GM12878 (cell line): ENCODE results near the gene ZNF57. TPM values are rescaled to one million over a fixed set of nuclear protein-coding genes. Genes with fewer than 3 reads are reported as not detected.
A peak's percentile ranks its signal among the peaks of the same experiment; 100 is the strongest.

Experiments
- ATAC-seq: fragments of 200-7000 bp; cut with Tn5 transposase; 3 replicates; pipeline ENCODE4 v1.9.1; 2020; ENCODE audit warnings: mild to moderate bottlenecking, moderate library complexity
- BruUV-seq: library from RNA; stranded (reverse); fragments of 400-500 nt; replicated peaks from 2 replicates; lab custom pipeline; 2021; lab: Mats Ljungman, UMichigan
- CTCF ChIA-PET: fragments of 300-600 bp; sonication (Branson Sonifier 250); formaldehyde crosslinking; extraction: SDS; loops from one replicate; lab custom pipeline; 2021; ENCODE audit warnings: inconsistent platforms; lab: Yijun Ruan, JAX
- POLR2A ChIA-PET: fragments of 350-600 bp; formaldehyde crosslinking; extraction: SDS; loops from one replicate; lab custom pipeline; 2021; ENCODE audit warnings: inconsistent platforms; lab: Charles Lee
- RAD21 ChIA-PET: fragments of 300-600 bp; sonication (Branson Sonifier 250); formaldehyde crosslinking; loops from one replicate; lab custom pipeline; 2023; ENCODE audit warnings: antibody characterized with exemption; ENCODE audit not compliant: unreplicated experiment; lab: Charles Lee
- SMC1A ChIA-PET: fragments of 300-600 bp; sonication (Branson Sonifier 250); formaldehyde crosslinking; loops from one replicate; lab custom pipeline; 2023; ENCODE audit not compliant: unreplicated experiment, uncharacterized antibody; lab: Charles Lee
- DNase-seq: peaks from one replicate; pipeline ENCODE4 v3.0.0-alpha.2; 2011; ENCODE audit warnings: low read depth, low spot score
- FAIRE-seq: peaks from 3 replicates; lab custom pipeline; 2011; peaks lifted over from hg19 to GRCh38; lab: Jason Lieb, UNC
- H2AFZ ChIP-seq: 2 replicates; pipeline ENCODE4 v1.6.0; 2011; ENCODE audit warnings: low read depth, low read length, control low read depth; ENCODE audit not compliant: control insufficient read depth
- H3K27ac ChIP-seq: 2 replicates; pipeline ENCODE4 v1.5.1; 2011; ENCODE audit warnings: control low read depth; ENCODE audit not compliant: control insufficient read depth, insufficient read depth
- H3K27me3 ChIP-seq, 2 experiments: replicated peaks in 1 of 2; 2 replicates each; pipeline versions ENCODE4 v1.6.0 to v1.6.1; 2011; ENCODE audit warnings: low read length in 1 of 2; ENCODE audit not compliant: control insufficient read depth in 2 of 2, insufficient read depth in 2 of 2
- H3K36me3 ChIP-seq, 2 experiments: 2 replicates each; pipeline ENCODE4 v1.5.1; 2011; ENCODE audit warnings: low read length in 1 of 2; ENCODE audit not compliant: control insufficient read depth in 2 of 2, insufficient read depth in 2 of 2
- H3K4me1 ChIP-seq: 2 replicates; pipeline ENCODE4 v1.6.1; 2011; ENCODE audit warnings: mild to moderate bottlenecking, low read length, moderate library complexity, mixed read lengths; ENCODE audit not compliant: control insufficient read depth, insufficient read depth
- H3K4me2 ChIP-seq: 2 replicates; pipeline ENCODE4 v1.6.0; 2011; ENCODE audit warnings: control low read depth; ENCODE audit not compliant: control insufficient read depth, insufficient read depth
- H3K4me3 ChIP-seq: fragments of 200-600 bp; sonication (generic); 2 replicates; pipeline ENCODE4 v1.5.1; 2016
- H3K79me2 ChIP-seq: 2 replicates; pipeline ENCODE4 v1.6.0; 2011; ENCODE audit warnings: low read length; ENCODE audit not compliant: control insufficient read depth, insufficient read depth
- H3K9ac ChIP-seq: 2 replicates; pipeline ENCODE4 v1.8.0; 2011; ENCODE audit warnings: low read length, control low read depth, mixed read lengths; ENCODE audit not compliant: control insufficient read depth, insufficient read depth
- H3K9me3 ChIP-seq: replicated peaks from 3 replicates; pipeline ENCODE4 v1.5.1; 2011; ENCODE audit warnings: mild to moderate bottlenecking, low read length; ENCODE audit not compliant: control insufficient read depth, insufficient read depth
- H4K20me1 ChIP-seq: 2 replicates; pipeline ENCODE4 v1.6.0; 2011; ENCODE audit not compliant: control insufficient read depth, insufficient read depth
- CBFB ChIP-seq: IDR thresholded peaks from 2 replicates; pipeline ENCODE4 v1.6.1; 2016; ENCODE audit warnings: antibody characterized with exemption, low read depth
- CHD2 ChIP-seq: IDR thresholded peaks from 2 replicates; pipeline ENCODE4 v1.6.1; 2011; ENCODE audit warnings: low read depth, low read length, improper control_type of control experiment, borderline replicate concordance
- CUX1 ChIP-seq: IDR thresholded peaks from 2 replicates; pipeline ENCODE4 v1.6.1; 2012; ENCODE audit warnings: improper control_type of control experiment, low read depth, low read length; ENCODE audit not compliant: insufficient replicate concordance
- ETV6 ChIP-seq, 2 experiments: fragments of 450-650 bp in 1 of 2; IDR thresholded peaks in 1 of 2; conservative IDR thresholded peaks in 1 of 2; 2 replicates each; pipeline ENCODE4 v1.6.1; 2014; ENCODE audit warnings: antibody characterized with exemption in 1 of 2, borderline replicate concordance in 1 of 2, low read depth in 1 of 2, mild to moderate bottlenecking in 1 of 2, moderate library complexity in 1 of 2
- KAT2A ChIP-seq: conservative IDR thresholded peaks from 2 replicates; pipeline ENCODE4 v1.6.1; 2011; ENCODE audit warnings: low read depth, low read length; ENCODE audit not compliant: control insufficient read depth
- POLR2A ChIP-seq: IDR thresholded peaks from 2 replicates; pipeline ENCODE4 v1.6.1; 2011; ENCODE audit warnings: low read depth, mild to moderate bottlenecking, low read length
- RUNX3 ChIP-seq: IDR thresholded peaks from 2 replicates; pipeline ENCODE4 v1.6.1; 2012; ENCODE audit warnings: low read length, inconsistent platforms
- SIN3A ChIP-seq: IDR thresholded peaks from 2 replicates; pipeline ENCODE4 v1.6.1; 2012; ENCODE audit warnings: low read depth, low read length, improper control_type of control experiment
- TCF3 ChIP-seq: IDR thresholded peaks from 2 replicates; pipeline ENCODE4 v1.6.1; 2012; ENCODE audit warnings: low read depth, mild to moderate bottlenecking, low read length, borderline replicate concordance; ENCODE audit not compliant: insufficient read depth
- ZNF622 ChIP-seq: fragments of 450-650 bp; IDR thresholded peaks from 2 replicates; pipeline ENCODE4 v1.6.1; 2017; ENCODE audit warnings: mild to moderate bottlenecking, inconsistent platforms
- WGBS: methylation state at CpG from one replicate; pipeline ENCODE4 v1.1.6; 2016; ENCODE audit warnings: low lambda C conversion rate; ENCODE audit not compliant: insufficient replicate concordance, insufficient coverage; ENCODE audit errors: missing lambda C conversion rate; 5-methylcytosine and 5-hydroxymethylcytosine counted together
- in situ Hi-C: fragments of 300-500 bp; cut with MboI; formaldehyde crosslinking; loops from 9 replicates; pipeline ENCODE4 v1.14.3; 2018; ENCODE audit warnings: mixed read lengths
- intact Hi-C: fragments of 100-400 bp; cut with micrococcal nuclease; formaldehyde crosslinking; loops from one replicate; pipeline ENCODE4 v1.14.2; 2022; ENCODE audit not compliant: unreplicated experiment
- polyA plus RNA-seq, 11 experiments: library from polyadenylated mRNA; depleted of rRNA in 4 of 11; unstranded in 6 of 11; stranded (reverse) in 5 of 11; fragments of >200 nt; fragmentation: Nextera tagmentation in 4 of 11; fragmentation: Illumina TruSeq in 1 of 11; extraction: Ambion mirVana in 4 of 11; extraction: Trizol in 1 of 11; gene quantifications; 1 replicate in 1 of 11; 2 replicates in 10 of 11; pipeline versions ENCODE4 v1.2.1 to v1.2.3, GENCODE V29; 2011 to 2016; ENCODE audit warnings: inconsistent platforms in 2 of 11, missing spikeins in 2 of 11, low read depth in 1 of 11
- total RNA-seq, 4 experiments: library from RNA; depleted of rRNA in 3 of 4; stranded (reverse); fragments of >200 nt in 3 of 4; fragmentation: Illumina TruSeq in 1 of 4; extraction: Trizol in 1 of 4; gene quantifications; 2 replicates each; pipeline versions ENCODE4 v1.2.1 to v1.2.3, GENCODE V29; 2013 to 2021
- TF ChIP-seq, protein P1 (sequence below): fragments of 450-650 bp; IDR thresholded peaks from 2 replicates; pipeline ENCODE4 v1.6.1; 2017; ENCODE audit warnings: mild to moderate bottlenecking
- TF ChIP-seq, protein P2 (sequence below): IDR thresholded peaks from 2 replicates; pipeline ENCODE4 v1.6.1; 2012; ENCODE audit warnings: low read depth, low read length, improper control_type of control experiment
- TF ChIP-seq, protein P3 (sequence below): fragments of 450-650 bp; IDR thresholded peaks from 2 replicates; pipeline ENCODE4 v1.6.1; 2017; ENCODE audit warnings: mild to moderate bottlenecking, low read depth, inconsistent platforms; ENCODE audit not compliant: poor library complexity, severe bottlenecking

The ZNF57 gene
- total and polyA plus RNA-seq, 10 of the 15 experiments (the other 5 are each of a cell fraction or from before 2014, with no cell fraction given) = 2.7 to 8.9 (median 5.8) TPM

DNA sequence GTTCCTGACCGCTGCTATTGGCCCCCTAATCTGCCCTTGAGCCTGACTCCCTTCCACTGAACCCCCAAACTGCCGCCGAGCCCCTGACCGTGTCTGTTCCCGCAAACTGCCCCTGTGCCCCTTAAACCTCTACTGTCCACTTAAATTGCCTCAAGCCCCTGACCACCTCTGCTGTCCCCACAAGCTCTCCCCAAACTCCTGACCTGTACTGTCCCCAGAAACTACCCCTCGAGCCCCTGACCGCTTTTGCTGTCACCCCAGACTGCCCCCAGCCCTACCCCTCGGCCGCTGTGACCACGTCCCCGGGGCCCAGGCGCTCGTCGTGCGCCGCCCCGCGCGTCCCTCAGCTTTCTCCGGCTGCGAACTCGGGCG, 43.7 kb downstream of the ZNF57 start:
- peak overlapping the region; percentile 9; the same call in 1 of the 2 replicates for H3K27ac ChIP-seq
- in situ Hi-C loops = no loop called here
- H3K4me3 ChIP-seq = peak overlapping the region; percentile 82
- no peak for ATAC-seq
- H3K4me1 ChIP-seq = peaks cover 5% of the 10 kb centered on the region
- ChIA-PET POLR2A (no interaction called here), SMC1A (no interaction called here), CTCF (no interaction called here), RAD21 (no interaction called here)
- H3K9ac ChIP-seq = peak overlapping the region; percentile 56
- H3K9me3 ChIP-seq = no peaks in the 10 kb centered on the region
- H4K20me1 ChIP-seq = no peaks in the 10 kb centered on the region
- H3K4me2 ChIP-seq = peak overlapping the region; percentile 93
- BruUV-seq = no TSS peak
- intact Hi-C loops = loop anchor here (10.0 kb wide), 1 partner anchor 60 kb away; no protein-coding TSS in a partner anchor
- WGBS = 6% methylated on average over 18 of the region's 23 CpGs
- DNase-seq = no peak
- peaks cover 7% of the 10 kb centered on the region for H3K79me2 ChIP-seq
- no peak for FAIRE-seq
- H2AFZ ChIP-seq = peak overlapping the region; percentile 67
- H3K27me3 ChIP-seq = no peaks in the 10 kb centered on the region
- H3K36me3 ChIP-seq = no peaks in the 10 kb centered on the region
- TF ChIP-seq ETV6 (conservative IDR thresholded peaks at IDR 0.05 in 1 of 2, IDR thresholded peaks at IDR 0.05 in 1 of 2; ENCODE audit: borderline replicate concordance in 1 of 2, low read depth in 1 of 2) (no peak), TCF3 (no peak), SIN3A (no peak), POLR2A (no peak), RUNX3 (no peak), CHD2 (no peak), KAT2A (no peak), CBFB (no peak), CUX1 (no peak), ZNF622 (no peak)
- TF ChIP-seq, protein P1, sequence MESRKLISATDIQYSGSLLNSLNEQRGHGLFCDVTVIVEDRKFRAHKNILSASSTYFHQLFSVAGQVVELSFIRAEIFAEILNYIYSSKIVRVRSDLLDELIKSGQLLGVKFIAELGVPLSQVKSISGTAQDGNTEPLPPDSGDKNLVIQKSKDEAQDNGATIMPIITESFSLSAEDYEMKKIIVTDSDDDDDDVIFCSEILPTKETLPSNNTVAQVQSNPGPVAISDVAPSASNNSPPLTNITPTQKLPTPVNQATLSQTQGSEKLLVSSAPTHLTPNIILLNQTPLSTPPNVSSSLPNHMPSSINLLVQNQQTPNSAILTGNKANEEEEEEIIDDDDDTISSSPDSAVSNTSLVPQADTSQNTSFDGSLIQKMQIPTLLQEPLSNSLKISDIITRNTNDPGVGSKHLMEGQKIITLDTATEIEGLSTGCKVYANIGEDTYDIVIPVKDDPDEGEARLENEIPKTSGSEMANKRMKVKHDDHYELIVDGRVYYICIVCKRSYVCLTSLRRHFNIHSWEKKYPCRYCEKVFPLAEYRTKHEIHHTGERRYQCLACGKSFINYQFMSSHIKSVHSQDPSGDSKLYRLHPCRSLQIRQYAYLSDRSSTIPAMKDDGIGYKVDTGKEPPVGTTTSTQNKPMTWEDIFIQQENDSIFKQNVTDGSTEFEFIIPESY = no peak
- TF ChIP-seq, protein P2, sequence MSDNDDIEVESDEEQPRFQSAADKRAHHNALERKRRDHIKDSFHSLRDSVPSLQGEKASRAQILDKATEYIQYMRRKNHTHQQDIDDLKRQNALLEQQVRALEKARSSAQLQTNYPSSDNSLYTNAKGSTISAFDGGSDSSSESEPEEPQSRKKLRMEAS = peak; percentile 34; the same call in 1 of the 2 replicates
- TF ChIP-seq, protein P3, sequence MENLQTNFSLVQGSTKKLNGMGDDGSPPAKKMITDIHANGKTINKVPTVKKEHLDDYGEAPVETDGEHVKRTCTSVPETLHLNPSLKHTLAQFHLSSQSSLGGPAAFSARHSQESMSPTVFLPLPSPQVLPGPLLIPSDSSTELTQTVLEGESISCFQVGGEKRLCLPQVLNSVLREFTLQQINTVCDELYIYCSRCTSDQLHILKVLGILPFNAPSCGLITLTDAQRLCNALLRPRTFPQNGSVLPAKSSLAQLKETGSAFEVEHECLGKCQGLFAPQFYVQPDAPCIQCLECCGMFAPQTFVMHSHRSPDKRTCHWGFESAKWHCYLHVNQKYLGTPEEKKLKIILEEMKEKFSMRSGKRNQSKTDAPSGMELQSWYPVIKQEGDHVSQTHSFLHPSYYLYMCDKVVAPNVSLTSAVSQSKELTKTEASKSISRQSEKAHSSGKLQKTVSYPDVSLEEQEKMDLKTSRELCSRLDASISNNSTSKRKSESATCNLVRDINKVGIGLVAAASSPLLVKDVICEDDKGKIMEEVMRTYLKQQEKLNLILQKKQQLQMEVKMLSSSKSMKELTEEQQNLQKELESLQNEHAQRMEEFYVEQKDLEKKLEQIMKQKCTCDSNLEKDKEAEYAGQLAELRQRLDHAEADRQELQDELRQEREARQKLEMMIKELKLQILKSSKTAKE = no peak
